AG04449 (cell line): Measurements from ENCODE around the gene FNDC11.

Experiments
- CTCF ChIA-PET: fragments of 350-600 bp; formaldehyde crosslinking; extraction: SDS; loops from one replicate; lab custom pipeline; 2021; ENCODE audit warnings: antibody characterized with exemption; lab: Yijun Ruan, JAX
- POLR2A ChIA-PET: fragments of 400-600, 350-600 bp; formaldehyde crosslinking; extraction: SDS; loops from one replicate; lab custom pipeline; 2020; ENCODE audit warnings: antibody characterized with exemption, inconsistent platforms; lab: Yijun Ruan, JAX
- DNase-seq: peaks from one replicate; pipeline ENCODE4 v3.0.0-alpha.2; 2010; ENCODE audit warnings: low read depth, low spot score
- H3K4me3 ChIP-seq: 2 replicates; pipeline ENCODE4 v1.5.1; 2011; ENCODE audit warnings: low read depth, mild to moderate bottlenecking, control low read depth, low read length
- TF ChIP-seq, protein P1 (sequence below): IDR thresholded peaks from one replicate; pipeline ENCODE4 v1.5.1; 2011; ENCODE audit warnings: mild to moderate bottlenecking, moderate library complexity, low read length, control low read depth, inconsistent platforms; ENCODE audit not compliant: insufficient read depth; ENCODE audit errors: missing control alignments

Gene FNDC11

DNA sequence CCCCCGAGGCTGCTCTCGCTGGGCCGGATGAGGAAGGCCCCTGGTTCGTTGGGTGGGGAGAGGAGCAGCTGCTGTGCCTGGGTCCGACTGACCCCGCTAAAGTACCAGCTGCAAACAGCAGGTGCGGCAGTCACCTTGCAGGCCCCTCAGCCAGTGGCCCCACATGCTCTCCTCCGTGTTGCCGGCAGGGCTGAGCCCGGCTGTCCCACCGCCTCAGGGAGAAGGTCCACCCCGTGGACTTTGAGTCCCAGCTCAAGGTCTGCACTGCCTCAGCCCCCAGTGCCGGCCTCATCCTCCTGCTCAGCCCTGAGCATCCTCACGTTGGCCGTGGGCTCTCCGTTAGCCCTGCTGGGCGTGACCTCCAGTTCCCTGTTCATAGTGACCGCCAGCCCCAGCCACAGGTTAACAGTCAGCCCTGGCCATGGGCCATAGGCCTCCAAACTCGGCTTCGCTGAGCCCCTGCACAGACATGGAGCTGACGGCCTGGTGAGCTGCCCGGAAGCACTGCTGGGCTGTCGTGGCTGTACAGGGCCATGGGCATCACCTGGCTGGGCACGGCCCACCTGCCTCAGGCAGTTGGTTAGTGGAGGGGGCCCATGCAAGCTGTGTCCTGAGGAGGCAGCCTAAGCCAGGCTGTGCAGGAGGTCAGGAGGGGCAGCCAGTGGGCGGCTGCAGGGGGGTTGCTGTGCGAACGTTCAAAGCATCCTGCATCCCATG lies 9.6 kb upstream of the FNDC11 start:
- ChIA-PET POLR2A (no interaction called here), CTCF (interaction anchor here (0.7 to 2.1 kb wide), 5 partner anchors 10 to 436 kb away, joined by 3 to 6 read pairs (median 3); partner anchors contain the start of gene PRPF6)
- no peak for DNase-seq
- TF ChIP-seq, protein P1, sequence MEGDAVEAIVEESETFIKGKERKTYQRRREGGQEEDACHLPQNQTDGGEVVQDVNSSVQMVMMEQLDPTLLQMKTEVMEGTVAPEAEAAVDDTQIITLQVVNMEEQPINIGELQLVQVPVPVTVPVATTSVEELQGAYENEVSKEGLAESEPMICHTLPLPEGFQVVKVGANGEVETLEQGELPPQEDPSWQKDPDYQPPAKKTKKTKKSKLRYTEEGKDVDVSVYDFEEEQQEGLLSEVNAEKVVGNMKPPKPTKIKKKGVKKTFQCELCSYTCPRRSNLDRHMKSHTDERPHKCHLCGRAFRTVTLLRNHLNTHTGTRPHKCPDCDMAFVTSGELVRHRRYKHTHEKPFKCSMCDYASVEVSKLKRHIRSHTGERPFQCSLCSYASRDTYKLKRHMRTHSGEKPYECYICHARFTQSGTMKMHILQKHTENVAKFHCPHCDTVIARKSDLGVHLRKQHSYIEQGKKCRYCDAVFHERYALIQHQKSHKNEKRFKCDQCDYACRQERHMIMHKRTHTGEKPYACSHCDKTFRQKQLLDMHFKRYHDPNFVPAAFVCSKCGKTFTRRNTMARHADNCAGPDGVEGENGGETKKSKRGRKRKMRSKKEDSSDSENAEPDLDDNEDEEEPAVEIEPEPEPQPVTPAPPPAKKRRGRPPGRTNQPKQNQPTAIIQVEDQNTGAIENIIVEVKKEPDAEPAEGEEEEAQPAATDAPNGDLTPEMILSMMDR: no peak
- H3K4me3 ChIP-seq: no peak overlapping the region

DNA sequence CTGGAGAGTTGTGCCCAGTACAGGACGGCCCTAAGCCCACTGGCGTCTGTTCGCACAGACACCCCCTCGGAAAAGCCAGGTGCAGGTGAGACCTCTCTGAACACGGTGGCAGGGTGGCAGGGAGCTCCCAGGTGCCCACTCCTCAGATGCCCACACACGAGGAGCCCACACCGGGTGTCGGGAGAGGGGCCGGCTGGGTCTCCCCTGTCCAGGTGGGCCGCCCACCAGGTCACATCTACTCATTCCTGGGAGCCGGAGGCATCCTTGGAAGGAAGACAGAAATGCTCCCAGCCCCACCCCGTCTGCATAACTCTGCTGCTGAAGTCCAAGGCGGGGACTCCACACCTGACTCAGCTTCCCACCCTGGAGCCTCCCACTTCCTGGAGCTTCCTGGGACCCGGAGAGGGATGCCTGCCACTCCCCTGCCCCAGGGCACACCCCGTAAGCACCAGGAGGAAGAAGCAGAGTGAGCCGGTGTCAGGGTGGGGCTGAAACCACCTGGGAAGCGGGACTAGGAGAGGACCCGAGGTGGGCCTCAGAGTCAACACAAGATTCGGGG lies 8.9 kb upstream of the FNDC11 start:
- no peak overlapping the region for H3K4me3 ChIP-seq
- TF ChIP-seq, protein P1: no peak
- ChIA-PET CTCF (interaction anchor here (1.2 kb wide), 1 partner anchor 230 kb away, joined by 3 read pairs; no protein-coding TSS in a partner anchor), POLR2A (no interaction called here)
- no peak for DNase-seq

DNA sequence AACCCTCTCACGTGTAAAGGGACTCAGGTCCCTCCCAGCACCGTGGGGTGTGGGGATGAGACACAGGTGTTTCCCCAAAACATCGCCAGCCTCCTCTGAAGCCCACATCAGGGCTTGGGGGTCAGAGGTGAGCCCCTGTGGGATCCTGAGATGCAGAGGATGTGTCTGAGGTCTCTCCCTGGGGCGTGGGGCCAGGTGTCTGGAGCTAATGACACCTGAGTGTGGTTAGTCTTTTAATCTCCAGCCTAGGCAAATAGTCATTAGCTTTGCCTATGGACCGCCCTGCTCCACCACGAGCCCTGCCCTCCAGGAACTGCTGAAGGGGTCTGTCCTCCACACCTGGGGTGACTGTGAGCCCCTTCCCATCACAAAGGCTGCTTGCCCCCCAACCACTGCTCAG lies 8.1 kb upstream of the FNDC11 start:
- no peak for DNase-seq
- H3K4me3 ChIP-seq: no peak overlapping the region
- ChIA-PET POLR2A (no interaction called here), CTCF (interaction anchor here (1.9 kb wide), 1 partner anchor 8 kb away, joined by 8 read pairs; the partner anchor contains the start of gene PTK6)
- TF ChIP-seq, protein P1: no peak

DNA sequence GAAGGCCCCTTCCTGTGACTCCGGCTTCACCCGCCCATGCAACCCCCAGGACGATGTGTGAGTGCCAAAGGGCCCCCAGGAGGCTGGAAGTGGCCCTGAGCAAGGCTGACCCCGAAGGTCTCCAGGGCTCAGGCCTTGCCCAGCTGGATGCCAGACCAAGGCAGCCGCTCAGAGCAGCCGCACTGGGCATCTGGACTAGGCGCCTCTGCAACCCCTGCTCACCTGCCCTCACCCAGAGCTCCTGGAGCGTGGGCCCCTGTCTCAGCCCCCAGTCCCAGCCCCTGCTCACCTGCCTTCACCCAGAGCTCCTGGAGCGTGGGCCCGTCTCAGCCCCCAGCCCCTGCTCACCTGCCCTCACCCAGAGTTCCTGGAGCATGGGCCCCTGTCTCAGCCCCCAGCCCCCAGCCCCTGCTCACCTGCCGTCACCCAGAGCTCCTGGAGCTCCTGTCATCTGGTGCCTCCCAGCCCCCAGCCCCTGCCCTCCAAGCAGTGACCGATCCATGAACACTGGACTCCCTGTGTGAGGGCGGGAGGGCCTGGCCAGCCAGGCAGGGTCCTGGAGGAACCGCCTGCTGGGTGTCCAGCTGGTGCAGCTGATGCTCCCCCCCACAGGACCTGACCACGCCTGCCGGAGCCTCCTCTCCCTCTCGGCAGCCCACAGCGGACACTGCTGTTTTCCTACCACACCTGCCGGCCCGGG lies 7.6 kb upstream of the FNDC11 start:
- ChIA-PET POLR2A (no interaction called here), CTCF (interaction anchor here (1.9 kb wide), 1 partner anchor 9 kb away, joined by 8 read pairs; the partner anchor contains the start of gene PTK6)
- no peak for DNase-seq
- H3K4me3 ChIP-seq: no peak overlapping the region
- TF ChIP-seq, protein P1: no peak

DNA sequence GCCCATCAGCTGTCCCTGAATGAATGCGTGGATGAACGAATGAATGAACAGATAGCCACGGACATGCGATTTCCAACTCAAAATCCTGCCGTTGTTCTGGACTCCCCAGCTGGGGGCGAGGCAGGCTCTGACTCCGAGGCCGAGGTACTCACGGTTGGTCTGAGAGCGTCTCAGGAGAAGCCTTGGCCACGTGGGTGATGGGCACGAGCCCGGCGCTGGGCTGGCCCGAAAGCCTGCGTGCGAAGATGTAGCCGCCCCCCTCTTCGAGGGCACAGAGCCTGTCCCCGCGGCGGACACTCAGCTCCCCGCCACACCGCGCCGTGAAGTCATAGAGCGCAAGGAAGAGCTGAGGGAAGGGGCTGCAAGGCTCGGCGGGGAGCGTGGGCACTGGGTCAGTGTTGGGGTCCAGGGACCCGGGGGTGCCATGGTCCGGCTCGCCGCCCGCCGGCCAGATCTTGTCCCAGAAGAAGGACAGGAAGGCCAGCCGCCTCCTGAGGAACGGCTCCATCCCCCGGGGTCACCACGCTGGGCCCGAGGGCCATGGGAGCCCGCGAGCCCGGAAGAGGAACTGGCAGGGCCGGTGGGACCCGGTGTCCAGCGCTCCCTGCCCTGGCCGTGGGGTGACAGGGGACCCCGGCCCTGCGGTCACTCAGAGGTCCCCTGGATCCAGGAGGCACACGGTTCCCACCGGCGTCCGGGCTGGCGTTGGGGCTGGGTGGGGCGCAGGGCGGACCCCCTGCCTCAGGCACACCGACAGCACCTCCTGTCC lies 6.8 kb upstream of the FNDC11 start:
- no peak for DNase-seq
- no peak overlapping the region for H3K4me3 ChIP-seq
- ChIA-PET CTCF (interaction anchor here (1.2 to 1.9 kb wide), 2 partner anchors 9 kb away, joined by 3 to 8 read pairs; partner anchors contain the start of gene PTK6), POLR2A (no interaction called here)
- TF ChIP-seq, protein P1: no peak
